GM13976 (cell line): ENCODE results near the gene TM9SF3.

Source experiments
- DNase-seq: peaks from one replicate; pipeline ENCODE4 v3.0.0; 2012; ENCODE audit warnings: low spot score
- in situ Hi-C: fragments of 300-500 bp; cut with MboI; formaldehyde crosslinking; loops from one replicate; pipeline ENCODE4 v1.12.0; 2022; ENCODE audit warnings: low sequenced_read_pairs, mixed read lengths, inconsistent platforms; ENCODE audit not compliant: unreplicated experiment
- TF ChIP-seq, protein P1 (sequence below): IDR thresholded peaks from 2 replicates; pipeline ENCODE4 v1.5.1; 2012; ENCODE audit warnings: borderline replicate concordance, mild to moderate bottlenecking; ENCODE audit not compliant: insufficient read depth; ENCODE audit errors: extremely low read depth, missing control alignments, control extremely low read depth

The TM9SF3 gene

DNA sequence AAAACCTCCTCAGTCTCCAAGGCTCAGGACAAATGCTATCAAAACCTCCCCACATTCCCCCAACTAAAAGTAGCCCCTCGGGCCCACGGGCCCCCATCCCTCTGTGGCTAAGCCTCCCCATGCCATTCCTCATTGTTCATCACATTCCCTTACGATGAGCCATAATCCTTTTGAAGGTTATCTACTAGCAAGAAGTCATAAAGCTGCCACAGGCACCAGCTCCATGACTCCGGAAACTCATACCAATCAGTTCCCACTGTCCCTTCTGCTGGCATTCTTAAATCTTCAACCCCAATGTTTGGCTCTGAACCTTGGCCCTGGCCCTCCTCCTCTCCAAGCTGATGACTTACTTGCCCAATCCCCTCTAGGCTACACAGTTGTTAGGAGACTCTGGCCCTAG is 19.4 kb upstream of the TM9SF3 start:
- in situ Hi-C loops, result loop anchor here (25.0 kb wide), 1 partner anchor 219 kb away; no protein-coding TSS in a partner anchor
- TF ChIP-seq, protein P1, sequence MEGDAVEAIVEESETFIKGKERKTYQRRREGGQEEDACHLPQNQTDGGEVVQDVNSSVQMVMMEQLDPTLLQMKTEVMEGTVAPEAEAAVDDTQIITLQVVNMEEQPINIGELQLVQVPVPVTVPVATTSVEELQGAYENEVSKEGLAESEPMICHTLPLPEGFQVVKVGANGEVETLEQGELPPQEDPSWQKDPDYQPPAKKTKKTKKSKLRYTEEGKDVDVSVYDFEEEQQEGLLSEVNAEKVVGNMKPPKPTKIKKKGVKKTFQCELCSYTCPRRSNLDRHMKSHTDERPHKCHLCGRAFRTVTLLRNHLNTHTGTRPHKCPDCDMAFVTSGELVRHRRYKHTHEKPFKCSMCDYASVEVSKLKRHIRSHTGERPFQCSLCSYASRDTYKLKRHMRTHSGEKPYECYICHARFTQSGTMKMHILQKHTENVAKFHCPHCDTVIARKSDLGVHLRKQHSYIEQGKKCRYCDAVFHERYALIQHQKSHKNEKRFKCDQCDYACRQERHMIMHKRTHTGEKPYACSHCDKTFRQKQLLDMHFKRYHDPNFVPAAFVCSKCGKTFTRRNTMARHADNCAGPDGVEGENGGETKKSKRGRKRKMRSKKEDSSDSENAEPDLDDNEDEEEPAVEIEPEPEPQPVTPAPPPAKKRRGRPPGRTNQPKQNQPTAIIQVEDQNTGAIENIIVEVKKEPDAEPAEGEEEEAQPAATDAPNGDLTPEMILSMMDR, result no peak
- DNase-seq, result no peak

- TF ChIP-seq, protein P1, result no peak
- in situ Hi-C loops, result loop anchor here (25.0 kb wide), 1 partner anchor 213 kb away; no protein-coding TSS in a partner anchor
Measured at GRCh38 chr10:96600337-96600736, 13.5 kb upstream of the TM9SF3 start.

DNA sequence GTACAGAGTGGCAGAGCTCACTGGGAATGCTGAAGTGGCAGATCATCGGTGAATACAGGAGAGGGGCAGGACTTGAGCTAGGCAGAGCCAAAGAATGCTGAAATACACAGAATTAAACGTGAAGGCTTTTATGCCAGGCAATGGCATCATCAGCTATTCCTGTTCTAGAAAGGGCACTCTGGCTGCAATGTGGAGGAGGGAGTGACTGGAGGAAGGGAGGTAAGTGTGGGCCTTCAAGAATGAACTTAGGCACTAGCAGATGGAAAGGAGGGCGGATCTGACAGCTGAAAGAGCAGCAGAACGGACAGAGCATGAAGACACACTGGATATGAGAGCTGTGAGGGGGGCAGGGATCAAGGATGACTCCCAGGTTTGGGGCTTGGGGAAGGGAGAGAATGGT is 12.0 kb upstream of the TM9SF3 start:
- TF ChIP-seq, protein P1, result no peak
- in situ Hi-C loops, result no loop called here
- DNase-seq, result no peak

More at GRCh38 chr10:96600337-96600736, 13.5 kb upstream of the TM9SF3 start:
- no peak for DNase-seq

DNA sequence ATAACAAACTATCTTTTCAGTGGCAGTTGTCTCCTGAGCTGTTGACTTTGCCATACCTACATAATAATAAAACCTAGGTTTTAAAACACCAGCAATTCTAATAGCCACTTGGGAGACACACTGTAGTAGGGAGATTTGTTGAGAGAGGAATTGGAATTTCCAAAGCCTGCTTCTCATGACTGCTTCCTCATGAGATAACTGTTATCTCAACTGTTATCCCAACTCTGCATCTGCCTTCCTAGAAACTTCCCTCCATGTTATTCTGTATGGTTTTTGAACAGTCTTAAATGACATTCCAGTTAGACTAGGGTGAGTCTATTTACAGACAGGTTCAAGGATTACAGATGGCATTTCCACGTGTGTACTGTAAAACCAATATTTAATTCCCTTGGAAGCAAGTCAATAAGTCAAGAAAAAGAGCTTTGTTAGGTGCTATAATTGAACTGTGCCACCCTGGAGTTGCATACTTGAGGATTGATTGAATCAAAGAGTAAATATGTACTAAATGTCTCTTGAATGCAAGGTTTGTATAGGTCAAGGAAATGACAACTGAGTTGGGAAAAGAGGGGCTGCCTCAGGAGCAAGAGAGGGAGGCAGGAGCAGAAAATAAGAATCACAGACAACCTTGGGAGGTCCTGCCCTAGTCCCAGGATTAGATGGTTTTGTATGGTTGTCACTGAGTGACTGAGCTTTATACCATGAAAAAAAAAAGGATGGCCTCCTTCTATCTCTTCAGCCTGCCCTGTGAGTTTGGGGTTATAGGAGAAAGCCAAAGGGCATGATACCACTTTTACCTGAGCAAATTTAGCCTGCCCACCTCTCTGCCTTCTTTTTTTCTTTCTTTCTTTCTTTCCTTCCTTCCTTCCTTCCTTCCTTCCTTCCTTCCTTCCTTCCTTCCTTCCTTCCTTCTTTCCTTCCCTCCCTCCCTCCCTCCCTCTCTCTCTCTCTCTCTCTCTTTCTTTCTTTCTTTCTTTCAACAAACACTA is 9.9 kb upstream of the TM9SF3 start:
- DNase-seq, result no peak
- in situ Hi-C loops, result no loop called here
- TF ChIP-seq, protein P1, result no peak

DNA sequence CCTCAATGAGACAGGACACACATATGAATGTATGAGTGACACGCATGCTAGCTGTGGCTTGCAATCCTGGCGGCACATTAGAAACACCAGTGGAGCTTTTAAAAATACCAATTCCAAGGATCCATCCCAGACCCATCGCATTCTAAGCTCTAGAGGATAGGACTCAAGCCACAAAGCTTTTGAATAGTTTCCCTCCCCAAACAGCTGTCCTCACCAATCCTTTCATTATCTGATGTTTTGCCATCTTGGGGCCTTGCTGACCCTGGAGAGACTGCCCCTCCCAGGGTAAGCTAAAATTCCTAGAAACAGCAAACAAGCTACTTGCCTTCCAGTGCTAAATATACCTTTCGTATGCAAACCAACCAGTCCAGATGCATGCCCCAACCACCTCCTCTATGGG is 8.9 kb upstream of the TM9SF3 start:
- DNase-seq, result no peak
- in situ Hi-C loops, result no loop called here

GRCh38 chr10:96591946-96592345 is 5.1 kb upstream of the TM9SF3 start:
- TF ChIP-seq, protein P1, result no peak
- in situ Hi-C loops, result no loop called here
- no peak for DNase-seq

More for the DNA sequence above, 8.9 kb upstream of the TM9SF3 start:
- TF ChIP-seq, protein P1, result no peak
